H9 (cell line): ENCODE measurements around the gene NPBWR2. TPM values are rescaled to one million over a fixed set of nuclear protein-coding genes. Genes with fewer than 3 reads are reported as not detected.

Experiments used
- DNase-seq: peaks from one replicate; pipeline ENCODE4 v3.0.0-alpha.2; 2017
- H2AFZ ChIP-seq: one replicate; pipeline ENCODE4 v1.6.1; 2013; ENCODE audit warnings: mild to moderate bottlenecking, low read length, control low read depth, moderate library complexity
- H2AK5ac ChIP-seq: 2 replicates; pipeline ENCODE4 v1.6.1; 2013; ENCODE audit warnings: low read length, control low read depth, mixed read lengths; ENCODE audit not compliant: insufficient read length
- H2BK120ac ChIP-seq: one replicate; pipeline ENCODE4 v1.6.1; 2013; ENCODE audit warnings: low read depth, mild to moderate bottlenecking, low read length, control low read depth, inconsistent platforms; ENCODE audit not compliant: poor library complexity, severe bottlenecking
- H2BK12ac ChIP-seq: 2 replicates; pipeline ENCODE4 v1.6.1; 2013; ENCODE audit warnings: low read length, control low read depth, mixed read lengths, low read depth; ENCODE audit not compliant: insufficient read length
- H2BK15ac ChIP-seq: 2 replicates; pipeline ENCODE4 v1.6.1; 2013; ENCODE audit warnings: low read depth, low read length, control low read depth
- H2BK20ac ChIP-seq: one replicate; pipeline ENCODE4 v1.6.1; 2013; ENCODE audit warnings: low read depth, mild to moderate bottlenecking, low read length, control low read depth, inconsistent platforms; ENCODE audit not compliant: poor library complexity, severe bottlenecking
- H2BK5ac ChIP-seq: 2 replicates; pipeline ENCODE4 v1.6.1; 2013; ENCODE audit warnings: low read length, control low read depth, mixed read lengths; ENCODE audit not compliant: insufficient read length
- H3K14ac ChIP-seq: 2 replicates; pipeline ENCODE4 v1.6.1; 2013; ENCODE audit warnings: low read length, control low read depth; ENCODE audit not compliant: insufficient read depth
- H3K18ac ChIP-seq: 2 replicates; pipeline ENCODE4 v1.6.1; 2013; ENCODE audit warnings: low read depth, mild to moderate bottlenecking, mixed read lengths, low read length, control low read depth; ENCODE audit not compliant: insufficient read length
- H3K23ac ChIP-seq: 2 replicates; pipeline ENCODE4 v1.6.1; 2013; ENCODE audit warnings: low read length, control low read depth, mixed read lengths, low read depth; ENCODE audit not compliant: insufficient read length
- H3K23me2 ChIP-seq: 2 replicates; pipeline ENCODE4 v1.6.1; 2013; ENCODE audit warnings: low read depth, mild to moderate bottlenecking, mixed read lengths, low read length, control low read depth; ENCODE audit not compliant: insufficient read length, poor library complexity, severe bottlenecking
- H3K27ac ChIP-seq: 2 replicates; pipeline ENCODE4 v1.5.1; 2013; ENCODE audit warnings: low read length, control low read depth, mixed read lengths, low read depth; ENCODE audit not compliant: insufficient read length
- H3K27me3 ChIP-seq: 2 replicates; pipeline ENCODE4 v1.6.1; 2013; ENCODE audit warnings: low read length, control low read depth, inconsistent platforms; ENCODE audit not compliant: insufficient read depth
- H3K4ac ChIP-seq: 2 replicates; pipeline ENCODE4 v1.6.1; 2013; ENCODE audit warnings: low read depth, mild to moderate bottlenecking, control low read depth, inconsistent platforms, low read length, moderate library complexity
- H3K4me1 ChIP-seq: 2 replicates; pipeline ENCODE4 v1.6.1; 2013; ENCODE audit warnings: low read length, control low read depth, inconsistent platforms; ENCODE audit not compliant: insufficient read depth
- H3K4me2 ChIP-seq: 2 replicates; pipeline ENCODE4 v1.6.1; 2013; ENCODE audit warnings: low read length, control low read depth, mixed read lengths; ENCODE audit not compliant: insufficient read length, insufficient read depth
- H3K56ac ChIP-seq: 2 replicates; pipeline ENCODE4 v1.6.1; 2013; ENCODE audit warnings: low read depth, mild to moderate bottlenecking, mixed read lengths, low read length, control low read depth; ENCODE audit not compliant: insufficient read length
- H3K79me1 ChIP-seq: 2 replicates; pipeline ENCODE4 v1.6.1; 2013; ENCODE audit warnings: low read depth, mild to moderate bottlenecking, moderate library complexity, low read length, control low read depth, inconsistent platforms; ENCODE audit not compliant: insufficient read depth, poor library complexity, severe bottlenecking
- H3K79me2 ChIP-seq: 2 replicates; pipeline ENCODE4 v1.6.1; 2013; ENCODE audit warnings: low read length, control low read depth, inconsistent platforms; ENCODE audit not compliant: insufficient read depth
- H3K9ac ChIP-seq: 2 replicates; pipeline ENCODE4 v1.6.1; 2013; ENCODE audit warnings: low read length, control low read depth, mixed read lengths; ENCODE audit not compliant: insufficient read length; ENCODE audit errors: extremely low read depth
- H3K9me3 ChIP-seq: one replicate; pipeline ENCODE4 v1.6.1; 2013; ENCODE audit warnings: low read depth, low read length, inconsistent platforms; ENCODE audit not compliant: control insufficient read depth
- H3T11ph ChIP-seq: one replicate; pipeline ENCODE4 v1.6.1; 2013; ENCODE audit warnings: mild to moderate bottlenecking, low read length, control low read depth, inconsistent platforms
- H4K20me1 ChIP-seq: one replicate; pipeline ENCODE4 v1.6.1; 2013; ENCODE audit not compliant: control insufficient read depth, insufficient read length, insufficient read depth
- H4K5ac ChIP-seq: 2 replicates; pipeline ENCODE4 v1.6.1; 2013; ENCODE audit warnings: low read depth, mild to moderate bottlenecking, mixed read lengths, low read length, control low read depth; ENCODE audit not compliant: insufficient read length
- H4K8ac ChIP-seq: replicated peaks from 2 replicates; pipeline ENCODE4 v1.6.1; 2013; ENCODE audit warnings: low read length, control low read depth, mixed read lengths, low read depth; ENCODE audit not compliant: insufficient read length
- H4K91ac ChIP-seq: 2 replicates; pipeline ENCODE4 v1.6.1; 2013; ENCODE audit warnings: low read depth, mild to moderate bottlenecking, moderate library complexity, mixed read lengths, low read length, control low read depth; ENCODE audit not compliant: insufficient read length
- H3K27ac Mint-ChIP-seq, 3 experiments: 2 replicates in 2 of 3; 3 replicates in 1 of 3; pipeline ENCODE4 v1.8.0; 2020 to 2021; ENCODE audit warnings: mixed read lengths in 3 of 3, mild to moderate bottlenecking in 1 of 3, moderate library complexity in 1 of 3
- H3K27me3 Mint-ChIP-seq: 2 replicates; pipeline ENCODE4 v1.8.0; 2021; ENCODE audit warnings: low read depth, mild to moderate bottlenecking, moderate library complexity, mixed read lengths
- H3K36me3 Mint-ChIP-seq, 3 experiments: 2 replicates in 2 of 3; 3 replicates in 1 of 3; pipeline ENCODE4 v1.8.0; 2020 to 2021; ENCODE audit warnings: low read depth in 3 of 3, mixed read lengths in 3 of 3; ENCODE audit not compliant: insufficient read depth in 1 of 3
- H3K4me1 Mint-ChIP-seq, 2 experiments: 2 replicates each; pipeline ENCODE4 v1.8.0; 2020; ENCODE audit warnings: mixed read lengths in 2 of 2
- H3K4me3 Mint-ChIP-seq, 2 experiments: 2 replicates in 1 of 2; 3 replicates in 1 of 2; pipeline ENCODE4 v1.8.0; 2020 to 2021; ENCODE audit warnings: mild to moderate bottlenecking in 2 of 2, mixed read lengths in 2 of 2, moderate library complexity in 1 of 2
- H3K9me3 Mint-ChIP-seq, 2 experiments: 2 replicates in 1 of 2; 3 replicates in 1 of 2; pipeline ENCODE4 v1.8.0; 2020; ENCODE audit warnings: mild to moderate bottlenecking in 2 of 2, mixed read lengths in 2 of 2, moderate library complexity in 1 of 2
- CTCF ChIP-seq: fragments of 200-600 bp; sonication (generic); conservative IDR thresholded peaks from 3 replicates; pipeline ENCODE4 v1.8.0; 2021; ENCODE audit warnings: antibody characterized with exemption, mild to moderate bottlenecking
- WGBS: extraction: QIAGEN DNeasy Blood & Tissue Kit; methylation state at CpG from one replicate; pipeline ENCODE4 v1.1.7; 2013; ENCODE audit warnings: missing lambda C conversion rate, low lambda C conversion rate, mixed read lengths; ENCODE audit not compliant: insufficient read length; ENCODE audit errors: extremely low coverage; 5-methylcytosine and 5-hydroxymethylcytosine counted together
- total RNA-seq: library from RNA; stranded (reverse); gene quantifications from 2 replicates; pipeline ENCODE4 v1.2.1, GENCODE V29; 2021

Gene NPBWR2
- total RNA-seq, 1 experiment from 2014 or later, result not detected

- Histone ChIP-seq H3K9ac (no peak overlapping the region), H3K18ac (no peak overlapping the region), H3T11ph (no peak overlapping the region), H2BK20ac (no peak overlapping the region), H3K9me3 (no peaks in the 10 kb centered on the region), H3K14ac (0 out of 2 replicates have a peak overlapping the region, but pooled peaks have one; percentile 19), H2AFZ (no peak overlapping the region), H3K79me2 (no peaks in the 10 kb centered on the region), H3K4me2 (no peak overlapping the region), H2AK5ac (no peak overlapping the region), H2BK15ac (no peak overlapping the region), H3K56ac (no peak overlapping the region), H4K8ac (no peak overlapping the region), H3K27me3 (no peaks in the 10 kb centered on the region), H2BK120ac (no peak overlapping the region), H2BK12ac (no peak overlapping the region), H3K4me1 (no peaks in the 10 kb centered on the region), H3K27ac (no peak overlapping the region), H4K5ac (no peak overlapping the region), H3K4ac (no peak overlapping the region), H2BK5ac (no peak overlapping the region), H4K20me1 (peaks cover 3% of the 10 kb centered on the region), H3K79me1 (no peaks in the 10 kb centered on the region), H3K23ac (no peak overlapping the region), H4K91ac (no peak overlapping the region), H3K23me2 (no peaks in the 10 kb centered on the region)
- Mint-ChIP-seq H3K9me3 (no peaks in the 10 kb centered on the region), H3K27me3 (0 out of 2 replicates have a peak, but pooled peaks cover 2% of the 10 kb centered on the region), H3K27ac (no peak overlapping the region), H3K4me1 (peaks cover 4 to 5% of the 10 kb centered on the region in 2 experiments; a peak in 3 of 4 replicates), H3K4me3 (no peak overlapping the region), H3K36me3 (no peaks in the 10 kb centered on the region)
- no peak for TF ChIP-seq CTCF
- no peak for DNase-seq
- WGBS, result no CpG with 5 or more reads among the region's 14 CpGs
Observed at GRCh38 chr20:64115171-64115911, 8.0 kb upstream of the NPBWR2 start.
